Fibroblast of villous mesenchyme (primary cell): ENCODE data around the gene NR2F1-AS1. TPM values are rescaled to one million over a fixed set of nuclear protein-coding genes. Genes with fewer than 3 reads are reported as not detected.

Experiments
- DNase-seq: peaks from one replicate; pipeline ENCODE4 v3.0.0-alpha.2; 2010; ENCODE audit warnings: low read depth
- H3K4me3 ChIP-seq: 2 replicates; pipeline ENCODE4 v1.5.1; 2011; ENCODE audit warnings: low read depth, mild to moderate bottlenecking, low read length
- CTCF ChIP-seq: IDR thresholded peaks from 2 replicates; pipeline ENCODE4 v1.5.1; 2012; ENCODE audit warnings: low read depth, mild to moderate bottlenecking, low read length; ENCODE audit not compliant: insufficient read depth
- total RNA-seq: library from RNA; depleted of rRNA; stranded (reverse); fragments of >200 nt; gene quantifications from 2 replicates; pipeline ENCODE4 v1.2.3, GENCODE V29; 2012

Gene NR2F1-AS1
- 27.6 and 30.3 TPM in 2 replicates for total RNA-seq

- TF ChIP-seq CTCF: no peak
- DNase-seq: peak; percentile 65
- peak within 1 kb of the TSS; percentile 92 for H3K4me3 ChIP-seq
Observed at GRCh38 chr5:93580927-93581445, at the start of gene NR2F1-AS1. NR2F1-AS1 (minus strand) TSS chr5:93581219.

DNA sequence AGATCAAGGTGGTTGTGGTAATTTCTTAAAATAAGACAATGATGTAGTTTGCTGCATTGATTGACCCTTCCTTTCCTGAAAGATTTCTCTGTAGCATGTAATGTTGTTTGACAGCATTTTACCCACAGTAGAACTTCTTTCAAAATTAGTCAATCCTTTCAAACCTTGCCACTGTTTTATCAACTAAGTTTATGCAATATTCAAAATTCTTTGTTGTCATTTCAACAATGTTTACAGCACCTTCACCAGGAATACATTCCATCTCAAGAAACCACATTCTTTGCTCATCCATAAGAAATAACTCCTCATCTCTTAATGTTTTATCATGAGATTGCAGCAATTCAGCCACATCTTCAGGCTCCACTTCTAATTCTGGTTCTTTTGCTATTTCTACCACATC lies 45.8 kb upstream of the NR2F1-AS1 start:
- DNase-seq: no peak
- no peak for TF ChIP-seq CTCF
- H3K4me3 ChIP-seq: no peak overlapping the region

- no peak for DNase-seq
- H3K4me3 ChIP-seq: no peak overlapping the region
- no peak for TF ChIP-seq CTCF
Observed at GRCh38 chr5:93623153-93623552, 42.1 kb upstream of the NR2F1-AS1 start.

DNA sequence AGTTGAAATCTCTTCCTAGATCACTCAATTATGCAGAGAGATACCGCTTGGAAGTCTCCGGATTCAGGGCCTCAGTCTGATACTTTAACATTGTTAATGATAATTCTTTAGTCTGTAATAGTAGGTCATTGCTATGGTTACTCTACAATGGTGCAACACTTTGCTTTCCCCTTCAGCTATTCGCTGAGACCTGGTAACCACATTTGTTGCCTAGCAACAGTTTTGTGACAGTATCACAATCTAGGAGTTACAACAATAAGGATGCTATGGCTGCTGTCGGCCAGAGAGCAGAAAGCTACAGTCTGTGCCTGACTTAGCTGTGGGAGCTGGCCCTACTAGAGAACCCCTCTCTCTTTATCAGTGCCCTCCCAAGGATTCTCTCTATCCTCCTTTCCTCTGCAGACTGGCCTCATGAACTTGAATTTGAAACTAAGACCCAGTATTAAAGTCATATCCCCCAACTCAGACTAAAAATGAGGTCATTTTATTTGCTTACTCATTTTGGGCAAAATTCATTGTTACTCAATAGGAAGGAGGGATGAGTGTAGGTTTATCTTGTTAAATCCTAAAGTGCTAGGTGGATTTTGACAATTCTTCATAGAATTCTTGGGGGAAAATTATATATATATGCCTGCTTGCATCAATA lies 41.3 kb upstream of the NR2F1-AS1 start:
- no peak for TF ChIP-seq CTCF
- H3K4me3 ChIP-seq: no peak overlapping the region
- peak; percentile 53 for DNase-seq

- H3K4me3 ChIP-seq: peak overlapping the region; percentile 76
- DNase-seq: peak; percentile 79
- TF ChIP-seq CTCF: no peak
Observed at GRCh38 chr5:93621327-93621798, 40.3 kb upstream of the NR2F1-AS1 start.

DNA sequence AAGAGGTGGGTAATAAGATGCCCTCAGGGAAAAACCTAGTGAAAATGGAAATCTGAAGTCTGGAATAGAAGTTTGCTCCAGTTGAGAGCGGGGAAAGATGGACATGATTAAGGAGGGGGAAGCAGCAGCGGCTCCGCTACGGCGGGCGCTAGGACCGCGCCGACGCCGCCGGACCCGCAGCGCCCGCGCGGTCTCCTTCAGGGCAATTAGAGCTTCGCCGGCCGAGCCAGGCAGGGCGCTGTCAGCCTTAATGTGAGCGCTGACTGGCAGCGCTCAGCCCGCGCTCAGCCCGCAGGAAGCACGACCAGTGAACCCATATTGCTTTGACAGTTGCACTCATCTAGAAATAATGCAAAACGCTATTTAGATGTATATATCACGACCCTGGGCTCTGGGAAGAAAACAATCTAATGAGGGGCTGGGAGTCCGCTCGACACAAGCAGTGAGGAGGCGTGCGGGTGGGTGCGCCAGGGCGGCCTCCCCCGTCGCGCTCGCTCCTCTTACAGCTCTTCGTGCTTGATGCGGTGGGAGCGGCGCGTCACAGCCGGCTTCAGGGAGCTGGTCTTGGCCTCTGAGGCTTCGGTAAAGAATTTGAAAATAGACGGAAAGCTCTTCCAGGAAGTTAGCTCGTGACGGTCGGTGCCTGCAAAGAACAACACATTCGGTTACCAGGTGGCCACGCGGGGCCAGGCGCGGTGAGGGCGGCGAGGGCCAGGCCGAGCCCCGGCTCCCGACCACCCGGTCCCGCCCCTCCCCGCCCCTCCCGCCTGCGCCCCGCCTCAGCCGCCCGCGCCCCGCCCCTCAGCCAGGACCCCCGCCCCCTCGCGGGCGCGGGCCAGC lies 39.7 kb upstream of the NR2F1-AS1 start:
- TF ChIP-seq CTCF: no peak
- DNase-seq: peak; percentile 66

More for the DNA sequence above, 39.7 kb upstream of the NR2F1-AS1 start:
- H3K4me3 ChIP-seq: peak overlapping the region; percentile 76
